ENCODE data around the gene EEPD1. TPM values are rescaled to one million over a fixed set of nuclear protein-coding genes. Genes with fewer than 3 reads are reported as not detected.

The EEPD1 gene
- total RNA-seq, 1 donor from 2014 or later = 6.5 TPM

DNA sequence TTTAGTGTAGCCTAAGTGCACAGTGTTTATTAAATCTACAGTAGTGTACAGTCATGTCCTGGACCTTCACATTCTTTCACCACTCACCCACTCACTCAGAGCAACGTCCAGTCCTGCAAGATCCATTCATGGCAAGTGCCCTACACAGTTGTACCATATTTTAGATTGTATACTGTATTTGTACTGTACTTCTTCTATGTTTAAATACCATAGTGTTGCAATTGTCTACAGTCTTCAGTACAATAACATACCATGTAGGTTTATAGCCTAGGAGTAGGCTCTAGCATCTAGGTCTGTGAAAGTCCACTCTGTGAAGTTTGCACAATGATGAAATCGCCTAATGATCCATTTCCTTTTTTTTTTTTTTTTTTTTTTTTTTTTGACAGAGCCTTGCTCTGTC, 12.0 kb downstream of the EEPD1 start:
- no peaks in the 10 kb centered on the region for H3K9me3 ChIP-seq (ENCODE audit: low read depth)
- Mint-ChIP-seq H3K4me1 (peaks cover 13% of the 10 kb centered on the region), H3K36me3 (peaks cover 9% of the 10 kb centered on the region)

DNA sequence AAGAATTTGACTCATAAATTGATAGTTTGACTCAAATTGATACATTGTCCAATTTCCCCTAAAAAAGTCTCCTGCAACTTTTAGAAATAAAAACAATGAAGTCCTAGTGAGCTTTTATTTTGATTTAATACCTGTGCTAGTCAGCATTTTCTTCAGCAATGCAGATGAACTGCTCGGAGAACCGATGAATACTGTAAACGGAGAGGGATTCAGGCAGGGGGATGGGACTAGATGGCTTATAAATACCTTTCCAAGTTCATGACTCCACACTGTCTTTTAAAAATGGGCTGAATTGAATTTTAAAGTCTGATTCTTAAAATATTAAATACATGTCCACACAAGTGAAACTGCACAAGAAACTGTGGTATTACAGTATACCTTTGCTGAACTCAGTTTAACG, 12.7 kb downstream of the EEPD1 start:
- Histone ChIP-seq H3F3A (ENCODE audit: low read depth) (no peaks in the 10 kb centered on the region), H3K27me3 (no peaks in the 10 kb centered on the region), H3K9ac (no peak overlapping the region), H3K27ac (no peak overlapping the region), H3K9me3 (ENCODE audit: low read depth) (no peaks in the 10 kb centered on the region), H2AFZ (replicated peaks) (no peak overlapping the region), H3K79me2 (ENCODE audit: low read depth) (no peaks in the 10 kb centered on the region), H3K36me3 (no peaks in the 10 kb centered on the region), H3K4me1 (no peaks in the 10 kb centered on the region), H3K4me2 (no peak overlapping the region), H3K4me3 (no peak overlapping the region), H4K20me1 (ENCODE audit: low read depth) (no peaks in the 10 kb centered on the region)
- no peak overlapping the region for H3K27ac Mint-ChIP-seq
- H3K4me1 Mint-ChIP-seq = peaks cover 10% of the 10 kb centered on the region
- H3K27me3 Mint-ChIP-seq (ENCODE audit: insufficient read depth, low read depth) = peaks cover 3% of the 10 kb centered on the region
- H3K4me3 Mint-ChIP-seq = no peak overlapping the region
- DNase-seq (ENCODE audit: low spot score) = no peak
- H3K9me3 Mint-ChIP-seq = no peaks in the 10 kb centered on the region
- peaks cover 4% of the 10 kb centered on the region for H3K36me3 Mint-ChIP-seq
- TF ChIP-seq EZH2phosphoT487 (IDR thresholded peaks at IDR 0.05) = no peak
- no peak for TF ChIP-seq EZH2 (IDR thresholded peaks at IDR 0.05)
- no peak for TF ChIP-seq CTCF (IDR thresholded peaks at IDR 0.05)

More for the DNA sequence above, 12.0 kb downstream of the EEPD1 start:
- H3K27ac Mint-ChIP-seq = no peak overlapping the region
- H3K9ac ChIP-seq = no peak overlapping the region
- H3K27ac ChIP-seq = no peak overlapping the region
- H3K4me1 ChIP-seq = no peaks in the 10 kb centered on the region
- H3K4me3 ChIP-seq = no peak overlapping the region
- H4K20me1 ChIP-seq (ENCODE audit: low read depth) = no peaks in the 10 kb centered on the region
- no peak overlapping the region for H2AFZ ChIP-seq (replicated peaks)
- no peaks in the 10 kb centered on the region for H3F3A ChIP-seq (ENCODE audit: low read depth)
- no peak overlapping the region for H3K4me2 ChIP-seq
- H3K27me3 ChIP-seq = no peaks in the 10 kb centered on the region
- H3K79me2 ChIP-seq (ENCODE audit: low read depth) = no peaks in the 10 kb centered on the region
- H3K27me3 Mint-ChIP-seq (ENCODE audit: insufficient read depth, low read depth) = peaks cover 3% of the 10 kb centered on the region
- no peaks in the 10 kb centered on the region for H3K9me3 Mint-ChIP-seq
- TF ChIP-seq EZH2phosphoT487 (IDR thresholded peaks at IDR 0.05) (no peak), CTCF (IDR thresholded peaks at IDR 0.05) (no peak), EZH2 (IDR thresholded peaks at IDR 0.05) (no peak)
- no peak for DNase-seq (ENCODE audit: low spot score)
- no peaks in the 10 kb centered on the region for H3K36me3 ChIP-seq
- no peak overlapping the region for H3K4me3 Mint-ChIP-seq

DNA sequence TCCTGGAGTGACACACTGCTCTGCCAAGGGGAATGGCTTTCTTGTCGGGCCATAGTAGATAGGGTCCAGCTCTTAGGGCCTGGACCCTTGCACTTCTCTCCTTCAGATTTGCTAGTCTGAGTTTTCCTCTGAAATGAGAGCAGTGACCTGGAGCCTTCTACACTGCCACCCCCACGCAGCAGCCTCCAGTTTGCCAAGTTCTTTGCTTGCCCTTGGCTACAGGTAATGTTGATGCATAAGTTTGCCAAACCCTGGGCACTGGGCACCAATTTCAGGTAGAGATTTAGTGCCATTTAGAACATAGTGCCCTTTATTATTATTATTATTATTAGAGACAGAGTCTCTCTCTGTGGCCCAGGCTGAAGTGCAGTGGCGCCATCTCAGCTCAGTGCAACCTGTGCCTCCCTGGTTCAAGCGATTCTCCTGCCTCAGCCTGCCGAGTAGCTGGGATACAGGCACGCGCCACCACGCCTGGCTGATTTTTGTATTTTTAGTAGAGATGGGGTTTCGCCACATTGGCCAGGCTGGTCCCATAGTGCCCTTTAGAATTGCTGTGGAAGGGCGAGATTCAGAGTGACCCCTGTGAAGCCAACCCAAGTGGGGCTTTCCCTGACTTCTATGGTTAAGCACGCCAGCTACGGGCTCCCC, 14.5 kb downstream of the EEPD1 start:
- Mint-ChIP-seq H3K27me3 (ENCODE audit: insufficient read depth, low read depth) (peaks cover 2% of the 10 kb centered on the region), H3K4me1 (no peaks in the 10 kb centered on the region), H3K9me3 (no peaks in the 10 kb centered on the region)

More for the DNA sequence above, 14.5 kb downstream of the EEPD1 start:
- Mint-ChIP-seq H3K4me3 (no peak overlapping the region), H3K36me3 (no peaks in the 10 kb centered on the region), H3K27ac (no peak overlapping the region)
- Histone ChIP-seq H2AFZ (replicated peaks) (no peak overlapping the region), H3K27me3 (no peaks in the 10 kb centered on the region), H3F3A (ENCODE audit: low read depth) (no peaks in the 10 kb centered on the region), H4K20me1 (ENCODE audit: low read depth) (no peaks in the 10 kb centered on the region), H3K9ac (no peak overlapping the region), H3K4me1 (no peaks in the 10 kb centered on the region), H3K4me3 (no peak overlapping the region), H3K36me3 (no peaks in the 10 kb centered on the region), H3K79me2 (ENCODE audit: low read depth) (no peaks in the 10 kb centered on the region), H3K4me2 (no peak overlapping the region), H3K9me3 (ENCODE audit: low read depth) (no peaks in the 10 kb centered on the region), H3K27ac (no peak overlapping the region)
- DNase-seq (ENCODE audit: low spot score) = no peak
- TF ChIP-seq EZH2 (IDR thresholded peaks at IDR 0.05) (no peak), CTCF (IDR thresholded peaks at IDR 0.05) (no peak), EZH2phosphoT487 (IDR thresholded peaks at IDR 0.05) (no peak)

Data from neural progenitor cell (in vitro differentiated cells).